HCT116 (cell line): ENCODE data around the gene CDKL5. TPM values are rescaled to one million over a fixed set of nuclear protein-coding genes. Genes with fewer than 3 reads are reported as not detected.
"Not testable (repeated sequence)": the region's sequence is repeated elsewhere in the genome, so short reads cannot be mapped to it uniquely, and the experiment has no call there.

ENCODE experiments used
- ATAC-seq: fragments of 200-7000 bp; cut with Tn5 transposase; 2 replicates; pipeline ENCODE4 v1.9.1; 2020; ENCODE audit warnings: mild to moderate bottlenecking, moderate library complexity
- BruUV-seq: library from RNA; stranded (reverse); fragments of 400-500 nt; replicated peaks from 2 replicates; lab custom pipeline; 2021; lab: Mats Ljungman, UMichigan
- CTCF ChIA-PET: fragments of 300-600 bp; sonication (Branson Sonifier 250); formaldehyde crosslinking; loops from one replicate; lab custom pipeline; 2021; ENCODE audit warnings: antibody characterized with exemption; lab: Charles Lee
- POLR2A ChIA-PET: fragments of 300-600, 350-600 bp; sonication (Branson Sonifier 250); formaldehyde crosslinking; loops from one replicate; lab custom pipeline; 2021; ENCODE audit warnings: antibody characterized with exemption; lab: Charles Lee
- RAD21 ChIA-PET, 2 experiments: fragments of 300-600 bp; sonication (Branson Sonifier 250); formaldehyde crosslinking; loops; one replicate each; lab custom pipeline; 2023; ENCODE audit warnings: low total read pairs in 2 of 2; ENCODE audit not compliant: uncharacterized antibody in 2 of 2, unreplicated experiment in 2 of 2, low non-redundant PET in 1 of 2; lab: Charles Lee
- DNase-seq: peaks from one replicate; pipeline ENCODE4 v3.0.0-alpha.2; 2010; ENCODE audit warnings: low read depth, low spot score
- H2AFZ ChIP-seq: fragments of 200-600 bp; shearing (Covaris generic), sonication (generic); 2 replicates; pipeline ENCODE4 v1.6.1; 2017; ENCODE audit warnings: low read depth, mixed run types, mixed read lengths, antibody characterized with exemption, low read length; ENCODE audit not compliant: poor library complexity, severe bottlenecking
- H3K27ac ChIP-seq: 2 replicates; pipeline ENCODE4 v1.5.1; 2012; ENCODE audit warnings: low read depth, low read length
- H3K27me3 ChIP-seq: fragments of 200-600 bp; sonication (generic); 2 replicates; pipeline ENCODE4 v1.6.1; 2016; ENCODE audit warnings: mixed run types, low read length, mixed read lengths; ENCODE audit not compliant: insufficient read depth
- H3K36me3 ChIP-seq, 2 experiments: fragments of 200-500 bp in 1 of 2; fragments of 200-600 bp in 1 of 2; sonication (Bioruptor generic) in 1 of 2; sonication (generic) in 1 of 2; 2 replicates each; pipeline versions ENCODE4 v1.5.1 to v1.6.1; 2014 to 2016; ENCODE audit warnings: low read length in 2 of 2, inconsistent platforms in 1 of 2, mixed read lengths in 1 of 2, mixed run types in 1 of 2; ENCODE audit not compliant: insufficient read depth in 2 of 2, control insufficient read depth in 1 of 2
- H3K4me1 ChIP-seq, 2 experiments: fragments of 200-600 bp in 1 of 2; sonication (generic) in 1 of 2; 2 replicates each; pipeline versions ENCODE4 v1.5.1 to v1.6.1; 2012 to 2017; ENCODE audit warnings: low read length in 2 of 2, inconsistent platforms in 1 of 2, mild to moderate bottlenecking in 1 of 2, mixed read lengths in 1 of 2, mixed run types in 1 of 2, moderate library complexity in 1 of 2; ENCODE audit not compliant: insufficient read depth in 2 of 2, control insufficient read depth in 1 of 2
- H3K4me2 ChIP-seq: fragments of 200-600 bp; sonication (generic); 2 replicates; pipeline ENCODE4 v1.6.1; 2017; ENCODE audit warnings: mixed run types, low read length, mixed read lengths
- H3K4me3 ChIP-seq, 2 experiments: fragments of 200-600 bp in 1 of 2; sonication (generic) in 1 of 2; replicated peaks in 1 of 2; 2 replicates each; pipeline ENCODE4 v1.5.1; 2011 to 2016; ENCODE audit warnings: low read length in 2 of 2, control low read depth in 1 of 2, low read depth in 1 of 2, mild to moderate bottlenecking in 1 of 2, mixed read lengths in 1 of 2, mixed run types in 1 of 2
- H3K79me2 ChIP-seq: fragments of 200-600 bp; sonication (generic); 2 replicates; pipeline ENCODE4 v1.6.1; 2017; ENCODE audit warnings: mild to moderate bottlenecking, mixed run types, low read length, moderate library complexity, mixed read lengths; ENCODE audit not compliant: insufficient read depth
- H3K9ac ChIP-seq: fragments of 200-600 bp; sonication (generic); 2 replicates; pipeline ENCODE4 v1.6.1; 2016; ENCODE audit warnings: low read length, mixed read lengths
- H3K9me2 ChIP-seq: fragments of 200-600 bp; sonication (generic), shearing (Covaris generic); 2 replicates; pipeline ENCODE4 v1.6.1; 2017; ENCODE audit warnings: mixed run types, mild to moderate bottlenecking, moderate library complexity; ENCODE audit not compliant: insufficient read depth
- H3K9me3 ChIP-seq, 2 experiments: fragments of 200-500 bp in 1 of 2; fragments of 200-600 bp in 1 of 2; sonication (Bioruptor generic) in 1 of 2; sonication (generic) in 1 of 2; 2 replicates each; pipeline ENCODE4 v1.6.1; 2014 to 2017; ENCODE audit warnings: low read length in 2 of 2, mixed read lengths in 2 of 2, inconsistent platforms in 1 of 2, low read depth in 1 of 2, mild to moderate bottlenecking in 1 of 2, mixed run types in 1 of 2, moderate library complexity in 1 of 2; ENCODE audit not compliant: control insufficient read depth in 1 of 2, insufficient read depth in 1 of 2
- H4K20me1 ChIP-seq: fragments of 200-600 bp; sonication (generic), shearing (Covaris generic); 2 replicates; pipeline ENCODE4 v1.6.1; 2017; ENCODE audit warnings: mixed run types, mild to moderate bottlenecking, moderate library complexity; ENCODE audit not compliant: insufficient read depth
- ATF3 ChIP-seq: IDR thresholded peaks from 2 replicates; pipeline ENCODE4 v1.6.1; 2012
- CEBPB ChIP-seq: IDR thresholded peaks from 2 replicates; pipeline ENCODE4 v1.6.1; 2012; ENCODE audit warnings: low read depth
- CTCF ChIP-seq, 3 experiments: fragments of 200-600 bp in 1 of 3; sonication (generic) in 1 of 3; IDR thresholded peaks in 2 of 3; conservative IDR thresholded peaks in 1 of 3; 2 replicates each; pipeline ENCODE4 v1.5.1; 2012 to 2017; ENCODE audit warnings: low read depth in 2 of 3, low read length in 2 of 3, antibody characterized with exemption in 1 of 3, borderline replicate concordance in 1 of 3, control low read depth in 1 of 3, mild to moderate bottlenecking in 1 of 3, mixed read lengths in 1 of 3, mixed run types in 1 of 3, moderate library complexity in 1 of 3; ENCODE audit not compliant: insufficient read depth in 1 of 3
- EGR1 ChIP-seq: IDR thresholded peaks from 2 replicates; pipeline ENCODE4 v1.6.1; 2012; ENCODE audit warnings: low read depth
- ELF1 ChIP-seq: IDR thresholded peaks from 2 replicates; pipeline ENCODE4 v1.6.1; 2012; ENCODE audit warnings: low read depth, borderline replicate concordance
- EZH2phosphoT487 ChIP-seq: fragments of 200-600 bp; IDR thresholded peaks from 2 replicates; pipeline ENCODE4 v1.6.1; 2018; ENCODE audit warnings: antibody characterized with exemption, borderline replicate concordance
- JUND ChIP-seq: IDR thresholded peaks from 2 replicates; pipeline ENCODE4 v1.6.1; 2012
- MAX ChIP-seq: IDR thresholded peaks from 2 replicates; pipeline ENCODE4 v1.6.1; 2012
- POLR2A ChIP-seq: IDR thresholded peaks from 2 replicates; pipeline ENCODE4 v1.7.0; 2011; ENCODE audit warnings: borderline replicate concordance; ENCODE audit not compliant: insufficient read depth, insufficient read length; ENCODE audit errors: extremely low read depth
- REST ChIP-seq: IDR thresholded peaks from 2 replicates; pipeline ENCODE4 v1.6.1; 2012; ENCODE audit warnings: low read depth
- SIN3A ChIP-seq: IDR thresholded peaks from 2 replicates; pipeline ENCODE4 v1.6.1; 2012; ENCODE audit warnings: low read depth
- SRF ChIP-seq: IDR thresholded peaks from 2 replicates; pipeline ENCODE4 v1.6.1; 2012; ENCODE audit warnings: low read depth
- TCF7L2 ChIP-seq: IDR thresholded peaks from 2 replicates; pipeline ENCODE4 v1.7.0; 2011; ENCODE audit warnings: borderline replicate concordance, inconsistent platforms; ENCODE audit not compliant: insufficient read depth, insufficient read length; ENCODE audit errors: extremely low read depth
- YY1 ChIP-seq: IDR thresholded peaks from 2 replicates; pipeline ENCODE4 v1.6.1; 2011; ENCODE audit warnings: low read length, low read depth, moderate library complexity, mild to moderate bottlenecking; ENCODE audit not compliant: insufficient replicate concordance; ENCODE audit errors: extremely low read depth
- ZFX ChIP-seq: fragments of 450-650 bp; IDR thresholded peaks from 2 replicates; pipeline ENCODE4 v1.6.1; 2017
- intact Hi-C: fragments of 100-400 bp; cut with micrococcal nuclease; formaldehyde crosslinking; loops from 2 replicates; pipeline ENCODE4 v1.10.0; 2022
- total RNA-seq: library from RNA; stranded (reverse); gene quantifications from one replicate; pipeline ENCODE4 v1.2.1, GENCODE V29; 2021; ENCODE audit not compliant: unreplicated experiment

CDKL5 gene
- total RNA-seq, 1 experiment from 2014 or later: 2.5 TPM

GRCh38 chrX:18428006-18428405 lies 2.6 kb downstream of the CDKL5 start:
- no peaks in the 10 kb centered on the region for H3K36me3 ChIP-seq
- H3K27me3 ChIP-seq: peaks cover 4% of the 10 kb centered on the region; the same call in 1 of the 2 replicates
- no peak overlapping the region for H3K27ac ChIP-seq
- no peak for TF ChIP-seq REST
- TF ChIP-seq YY1: no peak
- TF ChIP-seq ZFX: no peak
- no peak for TF ChIP-seq CTCF (IDR thresholded peaks at IDR 0.05 in 2 of 3, conservative IDR thresholded peaks at IDR 0.05 in 1 of 3; ENCODE audit: borderline replicate concordance in 1 of 3, insufficient read depth in 1 of 3, low read depth in 2 of 3, low read length in 2 of 3)
- no peak for TF ChIP-seq CEBPB
- TF ChIP-seq ELF1: no peak
- no peak for TF ChIP-seq TCF7L2
- TF ChIP-seq JUND: no peak
- TF ChIP-seq EZH2phosphoT487: no peak
- TF ChIP-seq SIN3A: no peak
- TF ChIP-seq ATF3: no peak
- TF ChIP-seq POLR2A: no peak
- no peak for TF ChIP-seq SRF
- no peak for TF ChIP-seq MAX
- no peak for TF ChIP-seq EGR1
- TF ChIP-seq, all 23 proteins: peak for 0
- ChIA-PET CTCF (no interaction called here), RAD21 (no interaction called here), POLR2A (no interaction called here)
- no TSS peak for BruUV-seq
- intact Hi-C loops: loop anchor here (10.0 kb wide), 1 partner anchor 247 kb away; the partner anchor contains the start of gene RS1
- Histone ChIP-seq H3K9me2 (no peaks in the 10 kb centered on the region), H3K79me2 (no peaks in the 10 kb centered on the region), H3K4me2 (no peak overlapping the region), H3K9me3 (no peaks in the 10 kb centered on the region), H3K4me1 (peaks cover 0 to 6% of the 10 kb centered on the region in 2 experiments; a peak in 2 of 4 replicates), H4K20me1 (no peaks in the 10 kb centered on the region), H3K9ac (no peak overlapping the region), H3K4me3 (no peak overlapping the region), H2AFZ (no peak overlapping the region)
- ATAC-seq (no peak), DNase-seq (no peak)

GRCh38 chrX:18433288-18433687 lies 7.9 kb downstream of the CDKL5 start:
- H3K9ac ChIP-seq, H3K27ac ChIP-seq, ATAC-seq, H4K20me1 ChIP-seq, H3K9me2 ChIP-seq, H3K27me3 ChIP-seq, H3K4me1 ChIP-seq, H3K9me3 ChIP-seq, H3K36me3 ChIP-seq, H3K4me2 ChIP-seq, POLR2A ChIA-PET, BruUV-seq, CTCF ChIA-PET, H3K79me2 ChIP-seq, H2AFZ ChIP-seq, DNase-seq, RAD21 ChIA-PET, H3K4me3 ChIP-seq, intact Hi-C loops: not testable (repeated sequence)
